HG02610 (cell line): ENCODE results near the gene SLC12A7.
"Not testable (repeated sequence)": the region's sequence is repeated elsewhere in the genome, so short reads cannot be mapped to it uniquely, and the experiment has no call there.

Source experiments
- ATAC-seq: cut with Tn5 transposase; IDR thresholded peaks from one replicate; pipeline ENCODE4 v1.9.1; 2021; ENCODE audit warnings: mild to moderate bottlenecking, moderate library complexity; ENCODE audit not compliant: unreplicated experiment

Gene SLC12A7

DNA sequence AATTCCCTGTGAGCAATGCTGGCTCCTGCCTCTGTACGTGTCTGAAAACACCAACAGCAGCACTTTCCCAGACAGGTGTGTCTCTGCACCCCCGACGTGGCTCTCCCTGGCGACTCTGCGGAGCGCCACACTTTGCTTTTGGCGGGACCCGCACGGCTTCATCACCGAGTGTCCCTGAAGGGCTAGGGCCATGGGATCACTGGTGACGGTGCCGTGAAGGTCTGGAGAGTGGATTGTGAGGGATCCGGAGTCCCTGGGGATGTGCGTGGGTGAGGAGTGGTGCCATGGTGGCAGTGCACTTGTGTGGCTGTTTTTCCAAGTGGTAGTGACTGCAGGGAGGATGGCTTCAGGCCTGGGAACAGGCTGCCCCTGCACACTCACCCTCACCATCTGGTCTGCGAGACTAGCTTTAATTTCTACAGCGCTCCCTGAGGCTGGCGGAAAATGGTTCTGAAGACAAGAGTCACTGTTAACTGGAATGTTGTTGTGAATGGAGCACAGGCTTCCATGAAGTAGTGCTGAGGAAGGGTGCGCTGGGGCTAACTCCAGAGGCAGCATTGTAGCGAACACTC is 100.0 kb downstream of the SLC12A7 start:
- ATAC-seq, result no peak

DNA sequence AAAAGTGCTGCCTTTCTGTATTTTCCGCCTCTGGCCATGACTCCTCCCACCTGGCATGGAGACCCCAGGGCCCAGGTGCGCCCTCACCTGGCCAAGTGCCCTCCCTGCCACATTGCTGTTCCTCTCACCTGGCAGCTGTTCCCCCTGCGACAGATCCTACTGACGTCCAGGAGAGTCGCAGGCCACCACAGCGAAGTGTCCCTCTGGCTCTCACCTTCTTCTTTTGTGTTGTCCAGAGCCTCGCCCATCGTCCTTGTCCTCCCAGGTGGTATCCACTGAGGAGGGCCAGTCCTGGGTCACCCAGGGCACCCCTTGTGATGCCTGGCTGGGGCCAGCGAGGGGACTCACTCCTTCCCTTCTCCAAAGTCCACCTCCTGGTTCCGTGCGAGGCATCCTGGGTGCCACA is 100.6 kb downstream of the SLC12A7 start:
- no peak for ATAC-seq

DNA sequence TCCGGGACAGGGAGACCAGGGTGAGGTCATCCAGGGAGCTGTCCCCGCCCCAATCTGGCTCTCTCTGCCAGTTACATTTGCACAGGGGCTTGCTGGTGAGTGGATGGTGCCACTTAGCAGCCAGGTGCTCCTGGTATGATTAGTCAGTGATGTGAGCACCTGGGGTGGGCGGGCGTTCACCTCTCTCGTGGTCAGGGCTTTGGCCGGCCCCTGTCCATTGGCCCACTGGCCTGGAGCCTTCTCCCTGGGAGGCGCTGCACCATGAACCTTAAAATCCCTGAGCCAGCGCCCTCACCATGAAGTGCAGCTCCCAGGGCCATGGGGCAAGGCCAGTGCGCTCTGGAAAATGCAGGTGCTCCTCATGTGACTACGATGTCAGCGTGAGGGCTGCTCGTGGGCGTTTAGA is 101.2 kb downstream of the SLC12A7 start:
- no peak for ATAC-seq

DNA sequence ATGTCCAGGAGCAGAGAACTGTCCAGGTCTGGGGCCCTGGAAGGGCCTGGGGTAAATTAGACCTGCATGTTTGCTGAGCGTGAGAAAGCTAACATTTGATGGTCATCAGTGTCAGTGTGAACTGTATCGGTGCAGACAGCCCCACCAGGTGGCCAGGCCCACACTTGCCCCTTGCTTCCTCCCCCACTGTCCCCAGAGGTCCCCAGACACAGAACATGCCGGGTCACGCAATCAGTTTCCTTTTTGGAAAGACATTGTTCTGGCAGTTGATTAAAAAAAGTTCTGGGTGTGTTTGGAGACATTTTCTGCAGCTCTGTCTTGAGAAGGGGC is 101.7 kb downstream of the SLC12A7 start:
- no peak for ATAC-seq

DNA sequence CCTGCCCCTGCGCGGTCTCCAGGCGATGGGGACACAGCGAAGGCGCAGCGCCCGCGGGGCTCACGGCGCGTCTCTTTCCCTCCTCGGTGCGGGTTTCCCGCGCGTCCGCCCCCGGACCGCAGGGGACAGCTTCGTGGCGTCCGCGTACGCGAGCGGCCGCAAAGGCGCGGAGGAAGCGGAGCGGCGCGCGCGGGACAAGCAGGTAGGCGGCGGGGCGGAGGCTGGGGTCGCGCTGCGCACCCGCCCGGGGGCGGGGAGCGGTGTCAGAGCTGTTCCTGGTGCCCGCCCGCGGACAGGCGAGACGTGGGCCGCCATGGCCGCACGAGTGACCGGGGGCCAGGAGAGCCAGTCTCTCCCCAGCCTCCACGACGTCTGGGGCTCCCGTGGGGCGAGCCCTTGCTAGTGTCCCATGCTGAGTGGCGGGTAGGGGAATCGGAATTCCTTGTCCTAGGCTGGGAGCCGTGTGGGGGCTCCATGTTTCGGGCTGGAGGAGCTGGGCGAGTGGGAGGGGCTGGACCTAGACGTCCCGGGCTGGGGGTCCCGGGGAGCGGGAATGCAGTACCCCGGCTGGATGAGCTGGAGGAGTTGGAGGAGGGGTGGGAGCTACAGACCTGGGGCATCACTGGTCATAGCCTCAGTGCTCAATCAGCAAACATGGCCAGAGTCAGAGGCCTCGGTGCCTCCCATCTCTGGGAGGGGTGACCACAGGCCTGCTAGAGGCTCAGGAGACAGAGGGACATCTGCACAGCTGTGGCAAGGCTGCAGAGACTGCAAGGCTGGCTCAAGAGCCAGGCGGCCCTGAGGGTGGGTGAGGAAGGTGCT is 102.3 kb downstream of the SLC12A7 start:
- no peak for ATAC-seq

DNA sequence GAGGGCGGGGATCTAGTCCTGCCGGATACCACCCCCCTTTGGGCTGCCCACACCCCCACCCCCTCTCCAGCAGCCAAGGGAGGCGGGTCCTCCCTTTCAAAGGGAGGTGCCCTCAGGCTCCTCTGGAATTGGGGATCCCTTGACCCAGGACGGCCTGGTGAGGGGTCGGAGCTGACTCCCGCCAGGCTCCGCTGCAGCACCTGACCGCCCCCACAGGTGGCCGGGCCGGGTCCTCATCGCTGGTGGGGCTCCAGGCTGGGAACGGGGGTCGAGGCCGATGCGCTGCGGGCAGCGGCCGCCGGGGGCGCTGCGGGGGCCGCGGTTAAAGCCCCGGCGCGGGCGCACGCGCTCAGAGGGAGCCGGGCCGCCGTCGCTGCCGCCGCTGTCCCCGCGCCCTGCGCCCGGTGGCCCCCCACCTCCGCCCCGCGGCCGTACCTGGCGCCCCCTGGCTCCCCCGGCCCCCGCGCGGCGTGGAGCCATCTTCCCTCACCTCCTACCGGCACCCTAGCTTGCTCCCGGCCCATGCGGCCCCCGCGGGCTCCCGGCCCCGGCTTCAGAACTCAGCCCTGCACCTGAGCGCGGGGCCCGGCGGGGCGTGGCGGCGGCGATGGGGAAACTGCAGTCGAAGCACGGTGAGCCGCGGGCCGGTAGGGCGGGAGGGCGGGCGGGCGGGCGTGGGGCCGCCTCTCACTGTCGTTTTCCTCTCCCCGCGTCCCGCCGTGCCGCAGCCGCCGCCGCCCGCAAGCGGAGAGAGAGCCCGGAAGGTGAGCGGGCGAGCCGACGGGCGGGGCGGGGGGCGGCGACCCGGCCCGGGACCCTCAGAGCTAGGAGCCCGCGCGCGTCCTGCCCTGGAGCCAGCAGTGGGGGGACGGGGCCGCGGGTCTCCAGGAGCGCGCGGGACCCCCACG is 103.2 kb downstream of the SLC12A7 start, which contains the start of gene NKD2:
TSS of gene NKD2 (plus strand) at position 352 of the 908 bp plus-strand sequence. CDS start at position 608, 256 bp downstream.
- ATAC-seq, result no peak

DNA sequence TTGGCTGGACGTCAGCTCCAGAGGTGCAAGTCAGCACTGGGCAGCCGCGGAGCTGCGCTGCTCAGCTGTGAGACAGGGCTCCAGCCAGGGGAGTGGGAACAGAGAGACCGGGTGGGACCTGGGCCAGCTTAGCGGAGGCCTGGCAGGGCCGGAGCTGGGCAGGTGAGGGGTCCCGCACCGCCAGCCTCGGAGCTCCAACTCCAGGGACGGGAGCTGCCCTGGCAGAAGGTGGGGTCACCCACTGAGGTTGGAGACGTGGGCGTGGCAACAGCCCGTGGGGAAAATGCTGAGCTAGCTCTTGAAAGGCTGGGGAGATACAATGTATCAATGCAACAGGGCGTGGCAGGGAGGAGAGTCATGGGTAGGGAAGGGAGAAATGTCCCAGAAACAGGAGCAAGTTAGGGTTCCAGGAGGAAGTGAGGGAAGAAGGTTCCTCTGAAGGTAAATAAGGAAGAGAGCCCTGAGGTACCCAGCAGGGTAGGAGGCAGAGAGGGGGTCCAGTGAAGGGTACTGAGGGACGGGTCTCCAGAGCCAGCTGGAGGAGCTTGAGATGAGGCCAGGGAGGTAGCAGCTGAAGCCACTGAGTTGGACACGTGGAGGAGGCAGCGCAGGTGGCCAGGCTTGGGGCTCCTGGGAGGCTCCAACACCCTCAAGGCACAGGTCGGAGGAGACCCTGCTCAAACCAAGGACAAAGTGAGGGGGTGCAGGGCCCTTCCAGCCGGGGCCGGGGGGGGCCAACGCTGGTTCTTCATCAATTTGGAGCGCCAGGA is 104.0 kb downstream of the SLC12A7 start:
- ATAC-seq, result no peak

DNA sequence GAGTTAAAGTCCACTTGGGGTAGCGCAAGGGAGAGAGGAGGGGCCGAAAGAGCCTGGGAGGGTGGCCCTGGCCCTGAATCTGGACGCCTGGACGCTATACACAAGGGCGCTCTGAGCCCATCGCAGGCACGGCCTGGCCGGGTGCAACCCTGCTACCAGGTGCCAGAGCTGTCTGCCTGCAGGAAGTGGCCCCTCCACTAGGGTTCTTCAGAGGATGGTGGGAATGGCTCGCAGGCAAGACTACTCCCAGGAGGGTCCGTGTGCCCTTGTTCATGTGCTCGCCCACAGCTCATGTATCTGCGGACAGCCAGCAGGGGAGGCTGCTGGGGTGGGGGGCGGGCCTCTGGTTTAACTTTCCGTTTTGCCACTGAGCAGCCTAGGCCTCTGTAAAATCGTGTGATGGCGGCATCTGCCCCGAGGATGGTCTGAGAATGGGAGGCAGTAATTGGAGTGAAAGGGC is 104.6 kb downstream of the SLC12A7 start:
- no peak for ATAC-seq

DNA sequence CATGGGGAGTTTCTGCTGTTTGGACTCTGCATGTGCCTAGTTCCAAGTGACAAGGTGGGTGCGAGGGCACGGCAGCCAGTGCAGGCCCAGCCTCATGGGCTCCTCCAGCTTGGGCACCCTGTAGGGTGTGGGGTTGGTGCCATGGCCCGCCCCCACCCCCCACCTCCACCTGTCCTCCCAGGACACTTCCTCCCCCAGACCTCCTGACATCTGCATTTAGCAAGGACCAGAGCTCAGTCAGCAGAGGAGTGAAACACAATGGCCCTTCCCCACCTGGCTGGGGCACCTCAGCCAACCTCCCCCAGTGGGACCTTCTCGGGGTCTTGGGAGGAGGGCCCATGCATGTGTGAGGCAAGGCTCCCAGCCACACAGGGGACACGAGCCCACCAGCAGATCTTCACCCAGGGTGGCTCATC is 105.2 kb downstream of the SLC12A7 start:
- no peak for ATAC-seq

DNA sequence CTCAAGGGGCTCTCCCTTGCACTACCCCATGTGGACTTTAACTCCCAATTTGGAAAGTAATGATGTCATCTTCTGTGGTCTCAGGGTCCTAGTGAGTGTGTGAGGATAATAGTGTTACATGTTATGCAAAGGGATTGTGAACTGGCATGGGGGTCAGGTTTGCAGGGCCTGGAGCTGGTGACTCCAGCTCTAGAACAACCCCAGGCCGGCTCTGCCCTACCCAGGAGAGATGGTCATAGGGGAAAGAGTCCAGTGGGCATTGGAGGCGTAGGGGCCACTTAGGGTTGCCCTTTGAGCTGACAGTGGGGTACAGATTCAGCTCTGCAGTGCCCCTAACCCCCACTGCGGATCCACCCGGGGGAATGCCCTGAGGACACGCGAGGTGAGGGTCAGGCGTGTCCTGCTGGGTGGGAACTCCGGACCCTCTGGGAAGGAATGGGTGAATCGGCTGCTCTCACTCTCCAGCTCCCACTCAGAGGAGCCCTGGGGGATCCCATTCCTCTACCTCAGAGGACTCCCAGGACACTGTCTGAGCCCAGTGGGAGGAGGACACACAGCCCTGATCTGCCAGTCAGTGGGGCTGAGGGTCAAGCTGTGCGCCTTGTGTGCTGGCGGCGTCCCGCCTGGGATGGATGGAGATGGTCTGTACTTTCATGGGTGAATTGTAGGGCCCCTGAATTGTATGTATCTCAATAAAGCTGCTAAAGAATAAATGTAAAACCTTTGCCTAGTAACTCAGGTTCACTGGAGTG is 105.8 kb downstream of the SLC12A7 start:
- ATAC-seq, result no peak

DNA sequence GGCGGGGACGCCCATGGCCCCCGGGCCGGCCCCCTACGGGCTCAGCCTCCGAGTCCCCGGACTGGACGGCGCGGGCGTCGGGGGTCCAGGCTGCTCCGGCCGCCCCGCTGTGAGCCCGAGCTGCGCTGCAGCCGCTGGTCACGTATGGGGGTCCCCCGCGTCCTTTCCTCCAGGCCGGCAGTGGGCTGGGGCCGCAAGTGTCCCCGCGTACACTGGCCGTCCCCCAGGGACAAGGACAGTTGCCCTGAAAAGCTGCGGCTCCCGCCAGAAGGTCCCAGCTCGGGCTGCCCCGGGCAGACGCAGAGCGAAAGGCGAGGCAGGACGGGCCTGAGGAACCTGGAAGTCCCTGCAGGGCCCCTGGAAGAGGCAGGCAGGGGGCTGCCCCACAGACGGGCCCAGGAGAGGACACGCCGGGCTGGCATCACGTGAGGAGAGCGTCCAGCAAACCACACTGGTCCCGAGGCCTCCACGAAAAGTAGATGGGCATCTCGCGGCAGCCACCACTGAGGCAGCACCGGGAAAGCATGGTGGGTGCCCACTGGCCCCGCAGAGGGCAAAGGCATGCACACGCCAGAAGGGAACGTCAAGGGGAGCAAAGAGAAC is 106.5 kb downstream of the SLC12A7 start:
- ATAC-seq, result no peak

DNA sequence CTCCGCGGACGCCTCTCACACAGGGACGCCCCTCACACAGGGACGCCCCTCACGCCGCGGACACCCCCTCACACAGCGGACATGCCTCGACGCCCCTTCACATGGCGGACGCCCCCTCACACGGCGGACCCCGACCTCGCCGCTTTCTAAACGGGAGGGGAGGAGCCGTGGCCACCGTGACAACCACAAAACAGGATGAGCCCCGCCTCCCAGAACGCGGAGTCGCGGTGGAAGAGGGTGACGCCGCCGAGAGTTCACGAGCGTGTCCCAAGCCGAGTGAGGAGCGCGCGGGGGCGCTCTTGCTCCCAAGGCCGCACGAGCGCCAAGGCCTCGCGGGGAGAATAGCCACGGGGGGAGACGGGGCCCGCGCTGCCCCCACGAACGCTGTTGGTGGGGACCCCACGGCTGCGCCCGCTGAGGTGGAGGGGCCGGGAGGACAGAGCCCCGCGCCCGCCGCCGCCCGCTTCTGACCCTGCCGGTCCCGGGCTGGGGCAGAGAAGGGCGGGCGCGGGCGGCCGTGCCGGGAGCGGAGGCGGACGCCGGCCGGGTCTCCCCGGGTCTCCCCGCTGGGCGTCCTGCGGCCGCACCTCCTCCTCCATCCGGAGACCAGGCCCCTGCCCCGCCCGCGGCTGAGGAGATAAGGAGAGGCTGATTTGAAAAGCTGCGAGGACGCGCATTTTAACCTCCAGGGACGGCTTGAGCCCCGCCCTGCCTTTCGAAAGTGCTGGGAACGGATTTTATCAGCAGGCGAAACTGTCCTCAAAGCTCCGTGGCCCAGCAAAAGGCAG is 107.2 kb downstream of the SLC12A7 start:
- ATAC-seq, result no peak

DNA sequence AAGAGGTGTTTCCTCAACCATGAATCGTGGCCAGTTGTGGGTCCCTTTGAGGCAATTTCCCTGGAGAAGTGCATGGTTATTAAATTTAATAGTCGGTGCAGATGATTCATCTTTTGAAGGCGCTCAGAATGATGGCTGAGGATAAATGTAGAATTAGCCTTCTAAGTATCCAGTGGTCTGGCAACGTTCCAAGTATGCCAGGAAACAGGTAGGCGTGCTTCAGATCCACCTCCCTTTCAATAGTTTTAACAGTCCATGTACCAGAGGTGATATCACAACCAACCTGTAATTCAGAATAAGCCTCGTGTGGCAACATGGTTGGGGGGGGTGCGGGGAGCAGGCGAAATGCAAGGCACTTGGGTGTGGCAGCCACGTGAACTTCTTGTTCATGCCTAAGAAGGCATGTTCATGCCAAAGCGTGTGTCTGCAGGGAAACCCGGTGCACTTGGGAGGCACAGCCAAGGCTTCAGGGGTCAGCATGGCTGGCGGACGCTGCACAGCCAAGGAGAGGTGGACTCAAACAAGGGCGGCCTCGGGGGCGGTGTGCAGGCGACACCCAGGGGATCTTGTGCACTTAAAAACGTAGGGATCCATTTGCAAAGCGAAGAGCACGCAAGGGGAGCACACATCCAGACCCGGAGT is 108.4 kb downstream of the SLC12A7 start:
- no peak for ATAC-seq

DNA sequence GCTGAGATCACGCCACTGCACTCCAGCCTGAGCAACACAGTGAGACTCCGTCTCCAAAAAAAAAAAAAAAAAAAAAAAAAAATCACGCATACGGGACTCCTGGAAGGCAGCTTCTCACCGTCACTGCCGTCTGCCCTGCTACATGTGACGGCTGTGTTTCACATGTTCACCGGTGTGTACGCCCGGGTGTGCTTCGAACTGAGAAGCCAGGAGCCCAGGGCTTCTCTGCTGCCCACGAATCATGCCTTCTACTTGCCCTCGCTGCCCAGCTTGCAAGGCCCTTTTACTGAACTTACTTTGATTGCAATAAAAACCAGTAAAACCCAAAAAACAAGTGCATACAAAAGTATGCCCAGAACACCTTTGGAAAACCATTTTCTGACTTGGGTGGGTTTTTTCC is 109.0 kb downstream of the SLC12A7 start:
- no peak for ATAC-seq

DNA sequence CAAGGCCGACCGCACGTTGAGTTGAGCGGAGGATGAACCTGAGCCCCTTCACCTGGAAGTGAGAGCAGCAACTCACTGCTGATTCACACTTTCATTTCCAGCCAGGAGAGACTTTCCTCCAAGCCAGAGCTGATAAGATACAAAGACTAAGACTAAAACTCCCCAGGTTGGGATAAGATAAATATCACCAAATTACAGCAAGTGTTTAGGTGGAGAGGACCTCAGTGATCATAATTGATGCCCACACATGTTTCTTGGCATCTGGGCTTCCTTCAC is 109.7 kb downstream of the SLC12A7 start:
- no peak for ATAC-seq

DNA sequence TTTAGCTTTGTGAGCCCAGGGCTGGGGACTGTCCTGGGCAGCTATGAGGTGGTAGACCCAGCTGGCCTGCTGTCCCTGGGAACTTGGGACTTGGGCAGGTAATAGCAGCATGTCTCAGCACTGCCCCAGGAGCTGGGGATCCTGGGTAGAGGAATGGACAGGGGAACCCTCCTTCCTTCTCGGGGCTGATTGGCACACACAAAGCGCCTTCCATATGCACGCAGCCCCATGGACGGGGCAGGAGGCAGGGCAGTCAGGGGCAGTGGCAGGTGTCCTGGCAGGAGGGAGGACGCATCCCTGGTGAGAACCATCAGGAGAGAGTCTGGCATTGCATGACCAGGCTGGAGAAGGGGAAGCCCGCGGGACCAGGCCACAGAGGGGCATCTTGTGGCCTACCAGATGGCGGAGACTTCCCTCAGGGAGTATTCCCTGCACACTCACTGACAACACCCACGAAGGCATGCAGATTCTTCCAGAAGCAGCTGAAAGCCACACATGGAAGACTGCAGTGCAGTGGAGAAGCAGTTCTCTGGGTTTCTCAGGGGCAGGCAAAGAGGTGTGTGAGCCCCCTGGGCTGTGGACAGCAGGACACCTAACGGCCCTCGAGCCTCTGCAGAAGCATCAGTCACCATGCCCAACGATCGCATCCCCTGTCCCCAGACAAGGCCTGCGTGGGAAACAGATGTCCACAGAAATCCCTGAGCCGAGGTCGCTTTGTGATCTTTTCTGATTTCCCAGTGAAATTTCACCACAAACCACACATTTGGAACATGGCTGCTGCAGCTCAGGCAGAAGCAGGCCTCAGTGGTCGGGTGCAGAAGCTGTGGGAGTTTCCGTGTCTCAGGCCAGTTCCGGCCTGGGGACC is 110.2 kb downstream of the SLC12A7 start:
- no peak for ATAC-seq

DNA sequence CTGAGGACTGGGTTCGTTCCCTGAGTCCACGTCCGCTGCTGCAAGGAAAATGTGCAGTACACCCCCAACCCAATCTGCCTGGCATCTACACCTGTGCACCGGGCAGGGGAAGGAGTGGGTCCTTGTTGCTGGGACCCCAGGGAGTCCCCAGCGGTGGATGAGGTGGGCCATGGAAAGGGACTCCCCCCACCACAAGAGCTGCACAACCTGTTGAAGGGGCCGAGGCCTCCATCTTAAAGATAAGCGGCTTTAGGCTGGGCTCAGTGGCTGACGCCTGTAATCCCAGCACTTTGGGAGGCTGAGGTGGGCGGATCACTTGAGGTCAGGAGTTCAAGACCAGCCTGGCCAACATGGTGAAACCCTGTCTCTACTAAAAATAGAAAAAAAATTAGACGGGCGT is 111.0 kb downstream of the SLC12A7 start:
- ATAC-seq, result not testable (repeated sequence)
